ENCODE data around the gene SCN10A.

SCN10A gene

GRCh38 chr3:38698760-38699159, 117.3 kb downstream of the SCN10A start:
- ChIA-PET POLR2A (no interaction called here), CTCF (no interaction called here)
- H3K4me3 ChIP-seq (ENCODE audit: low read depth, low read length) = no peak overlapping the region
- TF ChIP-seq CTCF (IDR thresholded peaks at IDR 0.05; ENCODE audit: insufficient read depth, low read length, missing control alignments) = no peak
- no peak for DNase-seq (ENCODE audit: low read depth, low spot score)

GRCh38 chr3:38698061-38698460, 118.0 kb downstream of the SCN10A start:
- ChIA-PET CTCF (no interaction called here), POLR2A (no interaction called here)
- no peak for DNase-seq (ENCODE audit: low read depth, low spot score)
- TF ChIP-seq CTCF (IDR thresholded peaks at IDR 0.05; ENCODE audit: insufficient read depth, low read length, missing control alignments) = no peak
- H3K4me3 ChIP-seq (ENCODE audit: low read depth, low read length) = no peak overlapping the region

- no peak for DNase-seq (ENCODE audit: low read depth, low spot score)
- TF ChIP-seq CTCF (IDR thresholded peaks at IDR 0.05; ENCODE audit: insufficient read depth, low read length, missing control alignments) = no peak
- CTCF ChIA-PET = no interaction called here
- POLR2A ChIA-PET = no interaction called here
- H3K4me3 ChIP-seq (ENCODE audit: low read depth, low read length) = no peak overlapping the region
Observed at GRCh38 chr3:38696034-38696433, 120.0 kb downstream of the SCN10A start.

GRCh38 chr3:38690185-38690584, 125.8 kb downstream of the SCN10A start:
- CTCF ChIA-PET = no interaction called here
- TF ChIP-seq CTCF (IDR thresholded peaks at IDR 0.05; ENCODE audit: insufficient read depth, low read length, missing control alignments) = no peak
- no peak overlapping the region for H3K4me3 ChIP-seq (ENCODE audit: low read depth, low read length)
- no peak for DNase-seq (ENCODE audit: low read depth, low spot score)
- POLR2A ChIA-PET = no interaction called here

- H3K4me3 ChIP-seq (ENCODE audit: low read depth, low read length) = no peak overlapping the region
- CTCF ChIA-PET = no interaction called here
- no peak for TF ChIP-seq CTCF (IDR thresholded peaks at IDR 0.05; ENCODE audit: insufficient read depth, low read length, missing control alignments)
- POLR2A ChIA-PET = no interaction called here
- DNase-seq (ENCODE audit: low read depth, low spot score) = no peak
Observed at GRCh38 chr3:38689774-38690173, 126.2 kb downstream of the SCN10A start.

GRCh38 chr3:38689346-38689745, 126.7 kb downstream of the SCN10A start:
- CTCF ChIA-PET = no interaction called here
- no peak overlapping the region for H3K4me3 ChIP-seq (ENCODE audit: low read depth, low read length)
- POLR2A ChIA-PET = no interaction called here
- no peak for TF ChIP-seq CTCF (IDR thresholded peaks at IDR 0.05; ENCODE audit: insufficient read depth, low read length, missing control alignments)
- DNase-seq (ENCODE audit: low read depth, low spot score) = no peak
